Astrocyte of the hippocampus (primary cell): ENCODE data around the gene GNA14.
A peak's percentile ranks its signal among the peaks of the same experiment; 100 is the strongest.
"Not testable (repeated sequence)": the region's sequence is repeated elsewhere in the genome, so short reads cannot be mapped to it uniquely, and the experiment has no call there.

Experiments used
- DNase-seq: peaks from one replicate; pipeline ENCODE4 v3.0.0; 2011; ENCODE audit warnings: low read depth, low spot score

Gene GNA14

DNA sequence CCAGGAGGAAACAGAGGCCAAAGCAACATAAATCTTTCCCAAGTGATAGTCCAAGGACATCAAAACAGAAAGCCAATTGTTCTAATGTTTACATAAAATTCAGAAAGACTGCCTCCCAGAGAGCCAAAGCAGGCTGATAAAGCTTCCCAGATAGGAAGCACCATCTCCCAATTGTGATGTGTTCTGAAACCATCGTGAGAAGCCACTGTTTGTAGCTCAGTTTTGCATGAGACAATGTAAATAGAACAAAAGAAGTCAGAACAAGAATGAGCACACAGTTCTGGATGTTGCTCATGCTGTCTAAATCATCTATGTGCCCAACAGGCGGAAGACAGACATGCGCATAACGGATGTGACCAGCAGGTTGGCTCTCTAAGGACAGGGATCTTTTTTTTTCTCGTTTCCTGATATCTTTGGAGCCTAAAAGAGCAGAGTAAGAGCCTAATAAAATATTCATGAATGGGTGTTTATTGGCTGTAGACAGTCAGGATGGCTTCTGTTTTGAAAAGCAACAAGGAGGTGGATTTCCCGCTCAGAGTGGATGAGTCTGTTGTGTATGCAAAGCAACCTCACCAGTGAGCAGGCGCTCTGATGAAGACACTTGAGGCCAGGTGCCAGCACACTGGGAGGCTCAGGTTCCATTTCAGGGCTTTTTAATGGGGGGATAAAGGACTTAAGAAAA, 113.6 kb downstream of the GNA14 start:
- no peak for DNase-seq

- DNase-seq = no peak
Observed at GRCh38 chr9:77533671-77534070, 114.5 kb downstream of the GNA14 start.

DNA sequence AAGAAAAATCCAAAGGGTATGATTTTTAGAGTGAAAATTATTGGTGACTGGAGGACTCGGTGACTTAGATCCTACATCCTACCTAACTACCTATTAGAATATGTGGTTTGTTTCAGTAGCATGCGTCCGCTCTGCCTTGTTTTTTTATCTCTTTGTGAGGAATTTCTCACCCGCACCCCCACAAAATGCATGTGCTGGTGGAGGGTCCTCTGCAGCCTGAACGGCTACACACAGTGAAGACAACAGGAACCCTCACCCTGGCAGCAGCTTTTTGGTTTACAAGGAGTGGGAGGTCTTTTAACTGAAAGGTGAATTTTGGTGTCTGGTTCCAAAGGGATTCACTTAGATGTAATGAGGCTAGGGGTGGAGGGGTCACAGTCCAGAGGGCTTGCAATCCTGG, 115.5 kb downstream of the GNA14 start:
- DNase-seq = no peak

DNA sequence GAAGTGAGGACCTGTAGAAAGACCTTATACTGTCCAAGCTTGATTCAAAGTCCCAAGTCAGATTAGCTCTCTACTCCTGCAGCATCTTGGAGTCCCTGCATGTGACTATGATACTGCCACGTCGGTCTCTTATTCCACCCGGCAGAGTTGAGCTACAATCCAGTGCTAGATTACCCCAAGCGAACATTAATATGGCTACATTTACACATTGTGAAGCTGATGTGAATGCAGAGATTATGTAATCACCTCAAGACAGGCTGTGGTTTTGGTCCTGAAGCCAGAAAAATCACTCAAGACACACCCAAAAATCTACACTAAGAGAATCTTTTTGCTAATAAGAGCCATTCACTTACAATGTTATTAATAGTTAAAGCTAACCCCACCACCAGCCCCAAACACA, 116.7 kb downstream of the GNA14 start:
- no peak for DNase-seq

DNA sequence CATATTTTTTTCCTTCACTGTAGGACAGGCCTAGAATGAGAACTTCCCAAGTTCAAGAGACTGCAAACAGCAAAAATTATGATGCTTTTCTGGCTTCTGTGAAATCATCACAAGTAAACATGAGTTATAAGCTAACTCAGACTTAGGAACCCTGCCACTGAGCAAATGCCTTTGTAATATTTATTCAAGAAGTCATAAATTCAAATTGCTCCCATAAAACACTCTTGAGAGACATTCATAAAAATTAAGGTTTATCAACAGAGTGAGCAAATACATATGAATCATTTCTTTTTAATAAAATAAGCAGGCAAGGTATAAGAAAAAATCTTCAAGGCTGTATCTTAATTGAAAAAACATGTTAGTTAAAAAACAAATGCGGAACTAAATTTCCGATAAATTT, 124.2 kb downstream of the GNA14 start:
- no peak for DNase-seq

- no peak for DNase-seq
Observed at GRCh38 chr9:77521091-77521490, 127.0 kb downstream of the GNA14 start.

DNA sequence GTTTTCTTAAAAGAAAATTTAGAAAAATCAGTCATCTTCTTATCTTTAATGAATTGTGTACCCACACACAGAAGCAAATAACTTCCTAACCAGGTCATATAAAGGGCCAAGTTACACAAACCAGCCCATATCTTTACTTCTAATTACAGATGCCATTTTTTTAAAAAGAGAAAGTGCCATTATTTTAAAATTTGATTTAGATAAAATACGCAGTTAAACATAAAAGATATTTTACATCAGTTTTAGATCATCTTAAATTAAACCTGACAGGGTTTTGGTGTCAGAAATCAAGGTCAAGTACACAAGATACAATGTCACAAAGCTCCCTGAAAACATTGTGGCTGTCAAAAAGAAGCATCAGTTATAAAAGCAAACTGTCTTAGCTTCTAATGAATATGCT, 129.4 kb downstream of the GNA14 start:
- DNase-seq = no peak

GRCh38 chr9:77516781-77517180, 131.3 kb downstream of the GNA14 start:
- DNase-seq = no peak

DNA sequence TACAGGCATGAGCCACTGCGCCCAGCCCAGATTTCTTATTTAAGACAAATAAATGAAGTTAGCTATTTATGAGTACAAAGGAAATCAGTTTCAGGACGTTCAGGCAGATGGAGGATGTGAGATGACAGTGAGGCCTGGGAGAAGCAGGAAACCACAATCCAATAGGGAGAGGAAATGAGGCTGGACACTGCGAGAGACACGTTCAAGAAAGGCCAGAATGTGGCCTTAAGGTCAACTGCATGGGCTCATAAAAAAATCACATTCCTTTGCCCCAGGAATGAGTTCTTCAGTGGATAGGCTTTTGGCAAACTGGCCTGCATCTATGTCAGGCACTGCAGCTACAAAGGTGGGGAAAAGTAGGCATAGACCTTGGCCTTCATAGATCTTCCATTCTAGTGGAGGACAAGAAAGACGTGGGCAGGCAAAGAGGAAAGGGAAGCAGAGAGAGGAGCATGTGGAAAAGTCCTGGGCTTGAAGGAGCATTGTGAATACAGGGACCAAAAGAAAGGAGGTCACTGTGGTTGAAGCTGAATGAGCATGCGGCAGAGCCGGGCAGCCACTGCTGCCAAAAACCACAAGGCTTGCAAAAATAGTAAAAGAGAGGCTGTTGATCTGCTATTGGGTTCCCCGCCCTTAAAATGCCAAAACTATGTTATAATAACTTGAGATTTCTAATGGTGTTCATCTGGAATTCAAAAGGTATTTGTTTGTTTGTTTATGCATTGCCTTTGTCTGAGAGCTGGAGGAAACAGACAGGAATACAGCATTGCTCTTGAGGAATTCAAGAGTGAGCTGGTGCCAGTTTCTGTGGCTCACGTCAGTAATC, 133.0 kb downstream of the GNA14 start:
- peak; percentile 87 for DNase-seq

GRCh38 chr9:77513457-77513856, 134.7 kb downstream of the GNA14 start:
- no peak for DNase-seq

DNA sequence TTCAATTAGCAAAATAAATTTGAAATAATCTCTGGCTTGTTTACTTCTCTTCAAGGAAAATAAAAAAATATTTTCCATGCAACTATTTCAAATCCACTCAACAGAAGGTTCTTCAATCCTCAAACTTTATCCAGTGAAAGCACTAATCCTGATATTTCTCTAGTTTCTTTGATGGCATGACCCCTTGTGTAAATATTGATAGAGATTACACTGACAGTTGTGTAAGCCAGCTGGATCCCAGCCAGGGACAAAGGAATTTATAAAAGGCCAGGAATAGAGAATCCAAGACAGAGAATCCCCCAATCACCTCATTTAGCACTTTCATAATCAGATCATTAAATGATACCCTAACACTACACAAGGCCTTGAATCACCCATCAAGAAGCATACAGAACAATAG, 135.2 kb downstream of the GNA14 start:
- no peak for DNase-seq

GRCh38 chr9:77511525-77511924, 136.6 kb downstream of the GNA14 start:
- no peak for DNase-seq

DNA sequence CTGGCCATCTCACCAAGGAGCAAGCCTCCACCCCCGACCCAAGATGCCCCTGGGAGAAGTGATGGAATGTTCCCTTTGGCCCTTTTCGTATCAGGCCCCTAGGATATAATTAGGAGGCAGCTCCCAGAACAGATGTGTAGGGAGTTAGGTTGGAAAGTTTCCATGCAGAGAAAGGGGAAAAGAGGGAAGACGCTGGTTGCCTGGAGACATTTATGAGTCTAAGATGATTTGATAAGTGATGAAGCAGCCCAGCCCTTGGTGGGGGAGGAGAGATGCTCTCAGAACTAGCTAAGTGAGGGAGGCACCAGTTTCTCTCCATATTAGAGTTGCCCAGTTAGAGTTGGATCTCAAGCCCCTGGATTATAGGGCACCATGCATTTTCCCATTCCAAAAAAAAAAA, 137.5 kb downstream of the GNA14 start:
- no peak for DNase-seq

- no peak for DNase-seq
Observed at GRCh38 chr9:77508396-77508795, 139.7 kb downstream of the GNA14 start.

DNA sequence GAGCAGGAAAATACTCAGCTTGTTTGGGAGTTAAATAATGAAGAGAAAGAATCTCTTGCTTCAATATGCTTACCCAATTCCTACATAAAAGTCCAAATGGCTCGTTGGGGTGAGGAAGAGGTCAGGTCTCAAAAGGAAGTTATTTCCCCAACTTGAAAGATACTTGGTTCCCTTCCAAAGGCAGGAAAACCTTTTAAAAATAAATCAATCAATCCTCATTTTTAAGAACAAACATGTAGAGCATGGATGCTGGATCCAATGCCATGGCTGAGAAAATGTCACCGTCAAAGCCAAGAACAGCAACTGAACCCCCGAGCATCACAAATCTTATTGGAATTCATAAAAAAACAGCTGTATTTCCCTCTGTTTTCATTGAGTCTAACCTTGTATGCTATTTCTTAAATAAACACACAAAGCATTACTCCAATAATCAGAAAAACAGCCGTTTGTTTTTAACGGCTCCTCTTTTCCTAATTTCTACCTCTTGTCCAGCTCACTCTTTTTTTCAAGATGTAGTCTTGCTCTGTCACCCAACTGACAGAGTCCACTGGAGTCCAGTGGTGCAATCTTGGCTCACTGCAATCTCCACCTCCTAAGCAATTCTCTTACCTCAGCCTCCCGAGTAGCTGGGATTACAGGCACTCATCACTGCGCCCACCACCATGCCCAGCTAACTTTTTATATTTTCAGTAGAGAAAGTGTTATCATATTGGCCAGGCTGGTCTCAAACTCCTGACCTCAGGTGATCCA, 140.7 kb downstream of the GNA14 start:
- DNase-seq = no peak

GRCh38 chr9:77505232-77505631, 142.9 kb downstream of the GNA14 start:
- DNase-seq = no peak

- DNase-seq = no peak
Observed at GRCh38 chr9:77502568-77502967, 145.6 kb downstream of the GNA14 start.

DNA sequence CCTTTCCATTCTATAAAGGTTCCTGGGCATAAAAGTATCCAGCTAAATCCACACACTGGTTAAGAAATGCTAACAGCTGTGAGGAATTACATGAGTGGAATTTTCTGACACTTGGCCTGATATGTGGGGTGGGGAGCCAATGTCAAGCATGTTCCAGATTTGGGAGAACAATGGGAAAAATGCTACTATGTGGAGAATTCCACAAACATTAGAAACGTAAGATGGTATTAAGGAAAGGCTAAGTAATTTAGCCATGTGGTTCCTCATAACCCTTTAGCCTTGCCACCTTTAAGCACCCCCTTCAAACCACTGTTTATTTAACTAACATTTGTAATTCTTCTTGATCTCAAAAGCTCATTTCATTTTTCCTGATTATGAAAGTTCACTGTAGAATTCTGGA, 149.2 kb downstream of the GNA14 start:
- DNase-seq = no peak

DNA sequence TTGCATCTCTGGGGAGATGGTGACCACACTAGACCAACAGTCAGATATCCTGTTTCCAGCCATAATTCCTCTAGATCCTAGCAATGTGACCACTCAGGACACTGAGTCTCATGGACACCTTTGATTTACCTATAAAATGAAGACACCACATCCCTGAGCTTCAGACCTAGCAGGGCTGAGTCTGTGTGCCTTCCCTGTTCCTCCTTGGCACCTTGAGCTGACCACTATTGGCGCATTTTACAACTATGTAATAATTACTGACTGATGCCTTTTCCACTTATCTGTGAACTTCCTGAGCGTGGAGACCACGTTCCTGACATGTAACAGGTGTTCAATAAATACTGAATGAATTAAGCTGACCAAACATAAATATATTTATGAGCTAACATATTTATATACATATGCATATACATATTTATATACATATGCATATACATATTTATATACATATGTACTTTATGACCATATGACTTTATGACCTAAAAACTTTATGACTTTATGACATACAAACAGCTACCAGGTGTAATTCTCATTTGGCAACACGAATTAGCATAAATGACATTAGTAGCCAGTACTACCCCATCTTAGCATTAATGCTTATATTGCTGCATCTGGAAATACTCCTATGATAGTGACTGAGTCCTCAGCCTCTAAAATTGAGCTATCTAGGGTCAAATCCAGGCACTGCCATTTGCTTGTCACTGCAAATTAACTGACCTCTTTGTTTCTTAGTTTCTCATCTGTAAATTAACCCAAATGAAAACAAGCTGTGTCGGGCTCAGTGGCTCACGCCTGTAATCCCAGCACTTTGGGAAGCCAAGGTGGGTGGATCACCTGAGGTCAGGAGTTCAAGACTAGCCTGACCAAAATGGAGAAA, 150.6 kb downstream of the GNA14 start:
- DNase-seq = no peak

GRCh38 chr9:77495834-77496671, 152.1 kb downstream of the GNA14 start:
- peak; percentile 54 for DNase-seq

DNA sequence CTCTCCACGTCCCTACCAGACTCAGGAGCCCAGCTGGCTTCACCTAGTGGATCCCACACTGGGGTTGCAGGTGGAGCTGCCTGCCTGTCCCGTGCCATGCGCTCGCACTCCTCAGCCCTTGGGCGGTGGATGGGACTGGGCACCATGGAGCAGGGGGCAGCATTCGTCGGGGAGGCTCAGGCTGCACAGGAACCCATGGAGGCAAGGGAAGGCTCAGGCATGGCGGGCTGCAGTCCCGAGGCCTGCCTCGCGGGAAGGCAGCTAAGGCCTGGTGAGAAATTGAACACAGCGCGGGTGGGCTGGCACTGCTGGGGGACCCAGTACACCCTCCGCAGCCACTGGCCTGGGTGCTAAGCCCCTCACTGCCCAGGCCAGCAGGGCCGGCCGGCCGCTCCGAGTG, 157.8 kb downstream of the GNA14 start:
- DNase-seq = not testable (repeated sequence)
